Measurements from ENCODE around the gene LILRA6.
"Not testable (repeated sequence)": the region's sequence is repeated elsewhere in the genome, so short reads cannot be mapped to it uniquely, and the experiment has no call there.

GRCh38 chr19:54222474-54223276 is 19.9 kb downstream of the LILRA6 start, which contains the start of gene LILRB3:
- TF ChIP-seq POLR2A (IDR thresholded peaks at IDR 0.05) = not testable (repeated sequence)
- TF ChIP-seq, protein P1, sequence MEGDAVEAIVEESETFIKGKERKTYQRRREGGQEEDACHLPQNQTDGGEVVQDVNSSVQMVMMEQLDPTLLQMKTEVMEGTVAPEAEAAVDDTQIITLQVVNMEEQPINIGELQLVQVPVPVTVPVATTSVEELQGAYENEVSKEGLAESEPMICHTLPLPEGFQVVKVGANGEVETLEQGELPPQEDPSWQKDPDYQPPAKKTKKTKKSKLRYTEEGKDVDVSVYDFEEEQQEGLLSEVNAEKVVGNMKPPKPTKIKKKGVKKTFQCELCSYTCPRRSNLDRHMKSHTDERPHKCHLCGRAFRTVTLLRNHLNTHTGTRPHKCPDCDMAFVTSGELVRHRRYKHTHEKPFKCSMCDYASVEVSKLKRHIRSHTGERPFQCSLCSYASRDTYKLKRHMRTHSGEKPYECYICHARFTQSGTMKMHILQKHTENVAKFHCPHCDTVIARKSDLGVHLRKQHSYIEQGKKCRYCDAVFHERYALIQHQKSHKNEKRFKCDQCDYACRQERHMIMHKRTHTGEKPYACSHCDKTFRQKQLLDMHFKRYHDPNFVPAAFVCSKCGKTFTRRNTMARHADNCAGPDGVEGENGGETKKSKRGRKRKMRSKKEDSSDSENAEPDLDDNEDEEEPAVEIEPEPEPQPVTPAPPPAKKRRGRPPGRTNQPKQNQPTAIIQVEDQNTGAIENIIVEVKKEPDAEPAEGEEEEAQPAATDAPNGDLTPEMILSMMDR (IDR thresholded peaks at IDR 0.05) = not testable (repeated sequence)
